Glutamatergic neuron (in vitro differentiated cells): ENCODE results near the gene DTWD1. TPM values are rescaled to one million over a fixed set of nuclear protein-coding genes. Genes with fewer than 3 reads are reported as not detected.
"Not testable (repeated sequence)": the region's sequence is repeated elsewhere in the genome, so short reads cannot be mapped to it uniquely, and the experiment has no call there.

ENCODE experiments used
- DNase-seq: peaks from one replicate; pipeline ENCODE4 v3.0.0; 2022
- H3K27ac Mint-ChIP-seq: one replicate; pipeline ENCODE4 v1.8.0; 2020; ENCODE audit warnings: mild to moderate bottlenecking, mixed read lengths, inconsistent platforms; ENCODE audit not compliant: unreplicated experiment
- H3K27me3 Mint-ChIP-seq: one replicate; pipeline ENCODE4 v1.8.0; 2020; ENCODE audit warnings: mild to moderate bottlenecking, moderate library complexity, mixed read lengths, inconsistent platforms; ENCODE audit not compliant: unreplicated experiment
- H3K36me3 Mint-ChIP-seq: one replicate; pipeline ENCODE4 v1.8.0; 2020; ENCODE audit warnings: mild to moderate bottlenecking, mixed read lengths, inconsistent platforms; ENCODE audit not compliant: unreplicated experiment
- H3K4me1 Mint-ChIP-seq: one replicate; pipeline ENCODE4 v1.8.0; 2020; ENCODE audit warnings: mild to moderate bottlenecking, low read depth, mixed read lengths, inconsistent platforms; ENCODE audit not compliant: unreplicated experiment
- H3K4me3 Mint-ChIP-seq: one replicate; pipeline ENCODE4 v1.8.0; 2020; ENCODE audit warnings: mild to moderate bottlenecking, mixed read lengths, inconsistent platforms; ENCODE audit not compliant: unreplicated experiment
- H3K9me3 Mint-ChIP-seq: one replicate; pipeline ENCODE4 v1.8.0; 2020; ENCODE audit warnings: mild to moderate bottlenecking, moderate library complexity, mixed read lengths, inconsistent platforms; ENCODE audit not compliant: unreplicated experiment
- total RNA-seq: library from RNA; stranded (reverse); fragmentation: NEBNext Ultra II Directional; extraction: Animal tissue kit (Norgen Biotek cat#: 25700); gene quantifications from one replicate; pipeline ENCODE4 v1.2.1, GENCODE V29; 2021; ENCODE audit not compliant: unreplicated experiment
- TF ChIP-seq, protein P1 (sequence below): fragments of 200-600 bp; sonication (generic); IDR thresholded peaks from one replicate; pipeline ENCODE4 v1.5.0; 2021; ENCODE audit not compliant: partially characterized antibody, unreplicated experiment

DTWD1 gene
- total RNA-seq, 1 donor from 2014 or later = 20.6 TPM

DNA sequence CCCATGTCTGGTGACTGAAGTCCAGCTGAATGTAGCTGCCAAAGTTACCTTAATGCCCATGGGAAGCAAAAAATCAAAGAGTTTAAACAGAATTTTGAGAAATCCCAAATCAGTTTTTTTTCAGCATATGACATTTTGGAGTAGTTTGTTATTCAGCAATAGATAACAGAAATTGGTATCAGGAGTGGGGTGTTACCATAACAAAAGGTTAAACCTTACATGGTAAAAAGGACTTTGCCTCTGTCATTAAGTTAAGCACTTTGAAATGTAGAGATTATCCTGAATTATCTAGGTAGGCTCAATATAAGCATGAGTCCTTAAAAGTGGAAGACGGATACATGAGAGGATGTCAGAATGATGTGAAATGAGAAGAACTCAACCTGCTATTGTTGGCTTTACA lies 32.1 kb downstream of the DTWD1 start:
- H3K9me3 Mint-ChIP-seq = peaks cover 3% of the 10 kb centered on the region
- DNase-seq = no peak
- no peaks in the 10 kb centered on the region for H3K27me3 Mint-ChIP-seq
- no peak overlapping the region for H3K27ac Mint-ChIP-seq
- H3K4me3 Mint-ChIP-seq = no peak overlapping the region
- peaks cover 22% of the 10 kb centered on the region for H3K36me3 Mint-ChIP-seq
- TF ChIP-seq, protein P1, sequence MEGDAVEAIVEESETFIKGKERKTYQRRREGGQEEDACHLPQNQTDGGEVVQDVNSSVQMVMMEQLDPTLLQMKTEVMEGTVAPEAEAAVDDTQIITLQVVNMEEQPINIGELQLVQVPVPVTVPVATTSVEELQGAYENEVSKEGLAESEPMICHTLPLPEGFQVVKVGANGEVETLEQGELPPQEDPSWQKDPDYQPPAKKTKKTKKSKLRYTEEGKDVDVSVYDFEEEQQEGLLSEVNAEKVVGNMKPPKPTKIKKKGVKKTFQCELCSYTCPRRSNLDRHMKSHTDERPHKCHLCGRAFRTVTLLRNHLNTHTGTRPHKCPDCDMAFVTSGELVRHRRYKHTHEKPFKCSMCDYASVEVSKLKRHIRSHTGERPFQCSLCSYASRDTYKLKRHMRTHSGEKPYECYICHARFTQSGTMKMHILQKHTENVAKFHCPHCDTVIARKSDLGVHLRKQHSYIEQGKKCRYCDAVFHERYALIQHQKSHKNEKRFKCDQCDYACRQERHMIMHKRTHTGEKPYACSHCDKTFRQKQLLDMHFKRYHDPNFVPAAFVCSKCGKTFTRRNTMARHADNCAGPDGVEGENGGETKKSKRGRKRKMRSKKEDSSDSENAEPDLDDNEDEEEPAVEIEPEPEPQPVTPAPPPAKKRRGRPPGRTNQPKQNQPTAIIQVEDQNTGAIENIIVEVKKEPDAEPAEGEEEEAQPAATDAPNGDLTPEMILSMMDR = no peak
- H3K4me1 Mint-ChIP-seq = no peaks in the 10 kb centered on the region

- Mint-ChIP-seq H3K27me3 (no peaks in the 10 kb centered on the region), H3K27ac (no peak overlapping the region), H3K36me3 (peaks cover 17% of the 10 kb centered on the region), H3K4me1 (no peaks in the 10 kb centered on the region), H3K4me3 (no peak overlapping the region), H3K9me3 (peaks cover 5% of the 10 kb centered on the region)
- TF ChIP-seq, protein P1 = no peak
- no peak for DNase-seq
Measured at GRCh38 chr15:49656734-49657133, 35.9 kb downstream of the DTWD1 start.

DNA sequence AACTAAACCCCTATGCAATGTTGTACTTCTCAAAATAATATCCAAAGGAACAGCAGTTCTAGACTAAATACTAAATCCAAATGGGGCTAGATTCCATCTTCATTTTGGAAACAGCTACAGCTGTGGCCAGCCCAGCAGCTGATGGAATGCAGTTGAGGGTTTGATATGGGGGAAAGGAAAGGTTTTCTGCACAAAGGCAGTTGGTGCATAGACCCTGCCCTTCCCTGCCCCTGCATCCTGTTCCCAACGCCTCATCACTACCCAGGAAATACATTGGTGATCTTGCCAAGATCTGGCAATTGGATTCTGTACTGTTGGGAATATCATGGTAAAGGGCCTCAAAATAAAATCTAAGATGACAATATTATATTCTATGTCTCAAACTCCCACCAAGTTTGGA lies 43.9 kb downstream of the DTWD1 start:
- Mint-ChIP-seq H3K36me3 (no peaks in the 10 kb centered on the region), H3K9me3 (no peaks in the 10 kb centered on the region), H3K4me3 (no peak overlapping the region), H3K27me3 (peaks cover 2% of the 10 kb centered on the region), H3K4me1 (no peaks in the 10 kb centered on the region), H3K27ac (no peak overlapping the region)
- no peak for DNase-seq
- TF ChIP-seq, protein P1 = no peak

- H3K36me3 Mint-ChIP-seq, H3K9me3 Mint-ChIP-seq, DNase-seq, H3K27ac Mint-ChIP-seq, H3K27me3 Mint-ChIP-seq, H3K4me3 Mint-ChIP-seq, H3K4me1 Mint-ChIP-seq: not testable (repeated sequence)
Measured at GRCh38 chr15:49666486-49666885, 45.6 kb downstream of the DTWD1 start.

GRCh38 chr15:49669288-49669687 lies 48.4 kb downstream of the DTWD1 start:
- TF ChIP-seq, protein P1 = no peak
- no peak for DNase-seq

GRCh38 chr15:49673861-49674260 lies 53.0 kb downstream of the DTWD1 start:
- Mint-ChIP-seq H3K27me3 (no peaks in the 10 kb centered on the region), H3K4me1 (peaks cover 5% of the 10 kb centered on the region), H3K4me3 (no peak overlapping the region), H3K9me3 (no peaks in the 10 kb centered on the region), H3K27ac (no peak overlapping the region), H3K36me3 (no peaks in the 10 kb centered on the region)
- no peak for DNase-seq
- TF ChIP-seq, protein P1 = no peak

More at GRCh38 chr15:49669288-49669687, 48.4 kb downstream of the DTWD1 start:
- no peak overlapping the region for H3K4me3 Mint-ChIP-seq
- H3K27me3 Mint-ChIP-seq = no peaks in the 10 kb centered on the region
- H3K27ac Mint-ChIP-seq = no peak overlapping the region
- H3K4me1 Mint-ChIP-seq = peaks cover 5% of the 10 kb centered on the region
- H3K36me3 Mint-ChIP-seq = no peaks in the 10 kb centered on the region
- no peaks in the 10 kb centered on the region for H3K9me3 Mint-ChIP-seq
